ENCODE results near the gene TMPRSS4. TPM values are rescaled to one million over a fixed set of nuclear protein-coding genes. Genes with fewer than 3 reads are reported as not detected.
A peak's percentile ranks its signal among the peaks of the same experiment; 100 is the strongest.

TMPRSS4 gene
- total RNA-seq, 2 donors from 2014 or later: 255 to 318 TPM

DNA sequence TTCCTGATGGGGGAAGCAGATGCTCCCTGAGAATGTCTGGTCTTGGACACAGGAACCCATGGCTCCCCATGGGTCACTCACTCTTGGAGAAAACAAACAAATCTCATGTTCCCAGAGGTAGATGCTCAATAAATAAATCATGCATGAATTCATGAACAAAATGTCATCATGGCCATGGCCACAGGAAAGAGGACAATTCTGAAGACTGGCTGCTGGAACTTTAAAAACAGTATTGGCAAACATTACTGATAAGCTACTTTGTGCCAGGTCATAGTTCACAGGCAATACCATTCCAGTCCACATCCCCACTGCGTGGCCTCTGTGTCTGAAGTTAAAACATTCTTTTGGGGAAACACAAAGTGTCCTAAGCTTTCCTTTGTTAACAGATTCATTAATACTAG lies 19.1 kb downstream of the TMPRSS4 start:
- DNase-seq: no peak
- no peak for ATAC-seq
- intact Hi-C loops (cut with DNase I, micrococcal nuclease): no loop called here

DNA sequence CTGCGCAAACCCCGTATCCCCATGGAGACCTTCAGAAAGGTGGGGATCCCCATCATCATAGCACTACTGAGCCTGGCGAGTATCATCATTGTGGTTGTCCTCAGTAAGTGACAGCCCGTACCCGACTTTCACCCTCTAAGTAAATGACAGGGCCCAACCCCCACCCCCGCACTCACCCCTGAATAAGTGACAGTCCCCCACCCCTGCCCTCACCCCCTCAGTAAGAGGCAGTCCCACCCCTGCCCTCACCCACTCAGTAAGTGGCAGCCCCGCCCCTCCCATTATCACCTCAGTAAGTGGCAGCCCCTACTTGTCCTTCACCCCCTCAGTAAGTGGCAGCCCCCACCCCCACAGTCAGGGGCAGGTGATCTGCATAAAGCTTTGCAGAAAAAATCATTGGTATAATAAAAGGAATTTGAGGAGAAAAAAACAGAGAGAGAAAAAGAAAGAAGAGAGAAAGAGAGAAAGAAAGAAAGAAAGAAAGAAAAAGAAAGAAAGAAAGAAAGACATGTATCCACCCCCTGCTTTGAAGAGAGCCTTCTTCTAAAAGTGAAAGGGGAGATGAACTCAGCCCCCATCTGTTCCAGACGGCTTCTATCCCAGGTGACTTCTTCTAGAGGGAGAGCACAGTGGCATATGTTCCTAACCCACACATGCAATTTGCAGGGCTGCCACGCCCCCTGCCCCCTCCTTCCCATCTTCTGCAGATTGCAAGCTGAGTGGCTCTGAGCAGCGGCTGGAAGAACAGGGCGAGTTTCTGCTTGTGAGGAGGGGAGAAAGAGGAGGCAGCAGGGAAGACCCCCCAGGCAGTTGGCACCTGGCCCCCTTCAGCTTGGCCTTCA lies 22.3 kb downstream of the TMPRSS4 start:
- DNase-seq: no peak
- intact Hi-C loops (cut with DNase I, micrococcal nuclease): no loop called here
- ATAC-seq: no peak

DNA sequence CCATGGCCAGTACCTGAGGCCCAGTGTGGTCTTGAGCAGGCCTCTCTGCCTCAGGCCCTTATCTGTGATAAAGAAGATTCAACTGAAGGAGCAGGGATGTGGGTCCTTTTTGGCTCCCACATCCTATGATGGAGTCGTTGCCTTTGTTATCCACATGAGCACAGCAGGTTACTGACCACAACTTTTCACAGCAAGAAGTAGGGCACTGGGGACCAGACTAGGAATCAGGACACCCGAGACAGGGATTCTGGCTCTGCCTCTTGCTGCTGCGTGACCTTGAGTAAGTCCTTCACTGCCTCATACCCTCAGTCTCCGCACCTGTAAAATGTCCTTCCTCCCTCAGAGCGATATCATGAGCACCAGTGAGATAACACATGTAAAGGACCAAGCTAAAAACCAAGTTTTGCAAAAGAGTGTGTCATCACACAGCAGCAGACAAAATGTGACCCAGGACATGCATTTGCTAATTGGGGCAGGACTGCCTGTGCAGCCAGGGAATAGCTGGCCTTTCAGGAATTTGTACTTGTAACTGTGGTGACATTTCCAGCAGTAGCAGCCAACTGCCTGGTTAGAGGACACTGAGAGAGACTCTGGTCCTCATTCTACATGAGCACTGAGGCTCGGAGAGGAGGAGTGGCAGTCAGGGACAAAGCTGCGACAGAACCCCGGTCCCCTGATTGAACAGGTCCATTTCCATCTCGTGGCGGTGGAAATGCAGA lies 23.1 kb downstream of the TMPRSS4 start:
- intact Hi-C loops (cut with DNase I, micrococcal nuclease): no loop called here
- no peak for ATAC-seq
- no peak for DNase-seq

DNA sequence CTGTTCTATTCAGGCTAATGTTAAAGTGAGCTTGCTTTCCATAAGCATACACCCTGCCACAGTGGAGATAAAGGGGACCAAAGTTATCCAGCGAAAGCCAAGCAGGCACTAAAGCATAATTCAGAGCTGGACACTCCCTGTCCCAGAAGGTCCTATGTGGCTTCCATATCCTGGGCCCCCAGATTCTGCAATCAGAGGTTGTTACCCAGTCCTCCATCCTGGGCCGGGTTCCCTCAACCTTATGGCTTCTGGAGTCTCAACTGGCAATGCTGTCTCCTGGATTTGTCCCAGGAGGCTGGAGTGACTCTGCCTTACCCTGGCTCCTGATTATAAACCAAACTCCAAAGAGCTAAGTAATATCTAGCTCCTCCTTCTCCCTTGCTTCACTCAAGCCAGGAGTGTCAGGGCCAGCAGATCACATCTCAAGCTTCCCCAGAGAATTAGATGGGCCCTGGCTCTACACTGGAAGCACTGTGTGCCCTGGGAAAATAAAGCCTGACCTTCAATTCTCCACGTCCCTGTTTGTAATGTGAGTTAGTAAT lies 23.9 kb downstream of the TMPRSS4 start:
- ATAC-seq: peak; percentile 6
- intact Hi-C loops (cut with DNase I, micrococcal nuclease): no loop called here
- DNase-seq: no peak

DNA sequence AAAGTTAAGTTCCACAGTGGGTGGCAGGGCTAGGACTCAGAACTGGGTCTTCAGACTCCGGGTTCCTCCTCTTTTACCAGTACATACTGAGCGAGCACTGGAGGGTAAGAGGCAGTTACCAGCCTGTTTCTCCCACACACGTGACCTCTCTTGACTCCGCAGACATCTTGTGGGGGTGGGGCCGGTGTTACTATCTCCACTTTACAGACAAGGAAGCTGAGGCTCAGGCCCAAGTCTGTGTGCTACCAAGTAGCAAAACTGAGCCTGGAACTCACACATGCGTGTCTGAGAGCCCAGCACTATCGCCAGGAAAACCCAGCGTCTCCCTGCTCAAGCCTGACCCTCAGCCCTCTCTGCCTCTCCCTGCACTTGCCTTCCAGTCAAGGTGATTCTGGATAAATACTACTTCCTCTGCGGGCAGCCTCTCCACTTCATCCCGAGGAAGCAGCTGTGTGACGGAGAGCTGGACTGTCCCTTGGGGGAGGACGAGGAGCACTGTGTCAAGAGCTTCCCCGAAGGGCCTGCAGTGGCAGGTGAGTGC lies 25.9 kb downstream of the TMPRSS4 start:
- peak; percentile 7 for ATAC-seq
- intact Hi-C loops (cut with DNase I, micrococcal nuclease): no loop called here
- no peak for DNase-seq

DNA sequence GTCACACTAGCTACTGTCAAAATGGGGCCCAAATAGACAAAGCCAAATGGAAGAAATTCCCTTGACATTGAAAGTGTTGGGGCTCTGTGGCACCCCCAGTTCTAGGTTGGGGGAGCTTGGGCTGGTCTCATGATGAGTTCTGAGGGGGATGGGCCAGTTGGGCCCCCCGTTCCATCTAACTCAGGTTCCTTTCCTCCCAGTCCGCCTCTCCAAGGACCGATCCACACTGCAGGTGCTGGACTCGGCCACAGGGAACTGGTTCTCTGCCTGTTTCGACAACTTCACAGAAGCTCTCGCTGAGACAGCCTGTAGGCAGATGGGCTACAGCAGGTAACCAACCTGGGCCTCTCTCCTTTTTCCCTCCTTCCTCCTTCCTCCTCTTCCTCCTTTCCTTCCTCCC lies 27.6 kb downstream of the TMPRSS4 start:
- ATAC-seq: no peak
- intact Hi-C loops (cut with DNase I, micrococcal nuclease): no loop called here
- DNase-seq: no peak

DNA sequence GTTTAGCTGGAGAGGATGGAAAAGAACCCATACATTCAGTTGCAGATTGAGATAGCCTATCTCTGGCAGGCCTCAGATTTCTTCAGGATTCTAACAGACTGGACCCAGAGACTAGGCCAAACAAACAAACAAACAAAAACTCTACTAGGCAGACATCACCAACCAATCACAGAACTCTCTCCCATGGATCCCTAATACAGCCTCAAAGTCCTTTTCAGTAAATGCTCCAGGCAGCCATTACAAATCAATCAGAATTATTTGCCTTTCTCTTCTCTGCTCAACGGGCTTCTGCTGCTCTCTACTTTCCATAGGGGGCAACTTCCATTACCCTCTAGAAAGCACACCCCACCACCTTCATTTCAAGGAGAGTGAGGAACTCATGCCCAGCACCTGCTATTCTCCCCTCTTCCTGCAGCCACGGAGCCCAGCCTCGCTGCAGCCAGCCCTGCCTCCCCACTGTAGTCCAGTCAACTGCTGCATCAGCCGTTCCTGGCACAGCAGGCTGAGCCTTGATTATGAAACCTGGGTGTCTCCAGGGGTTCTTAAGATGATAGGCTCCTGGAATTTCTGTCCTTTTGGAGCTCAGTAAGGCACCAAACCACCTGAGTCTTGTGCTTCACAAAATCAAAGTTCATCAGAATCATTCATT lies 28.9 kb downstream of the TMPRSS4 start:
- ATAC-seq: no peak
- intact Hi-C loops (cut with DNase I, micrococcal nuclease): no loop called here
- DNase-seq: no peak

DNA sequence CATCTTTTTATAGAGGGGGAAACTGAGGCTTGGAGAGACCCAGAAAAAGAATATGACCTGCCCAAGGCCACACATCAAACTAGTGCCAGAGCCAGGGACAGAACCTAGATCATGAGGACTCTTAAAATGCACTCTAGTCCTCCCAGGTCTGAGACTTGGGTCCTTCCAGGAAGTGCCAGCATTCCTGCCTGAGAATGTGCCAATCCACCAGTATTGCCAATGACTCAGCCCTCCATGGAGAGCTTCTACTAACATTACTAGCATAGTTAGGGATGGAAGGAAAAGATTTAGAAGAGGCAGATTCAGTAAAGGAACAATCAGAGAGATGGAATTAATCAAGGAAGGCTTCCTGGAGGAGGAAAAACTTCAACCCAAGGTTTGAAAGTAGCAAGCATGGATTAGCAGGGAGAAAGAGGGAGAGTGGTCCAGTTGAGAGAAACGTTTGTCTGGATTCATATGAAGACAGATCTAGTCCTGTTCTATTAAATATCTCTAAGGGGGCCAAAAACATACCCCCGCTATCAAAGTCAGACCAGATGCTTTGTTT lies 30.0 kb downstream of the TMPRSS4 start:
- intact Hi-C loops (cut with DNase I, micrococcal nuclease): no loop called here
- DNase-seq (no peak), ATAC-seq (no peak)

DNA sequence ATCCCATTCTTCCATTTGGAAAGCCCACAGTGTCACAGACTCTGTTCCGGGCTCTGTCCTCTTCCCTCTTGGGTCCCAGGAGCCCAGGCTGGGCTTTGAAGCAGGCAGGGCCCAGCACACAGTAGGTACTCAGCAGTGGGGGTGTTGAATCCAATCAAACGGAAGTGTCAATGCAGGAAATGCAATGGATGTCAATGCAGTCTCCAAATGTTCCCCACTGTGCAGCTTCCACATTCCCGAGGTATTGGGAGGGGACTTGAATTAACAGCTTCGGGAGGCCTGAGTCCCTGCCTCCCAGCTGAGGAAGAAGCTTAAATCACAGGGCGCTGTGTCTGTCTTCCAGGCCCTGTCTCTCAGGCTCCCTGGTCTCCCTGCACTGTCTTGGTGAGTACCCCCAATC lies 31.6 kb downstream of the TMPRSS4 start:
- DNase-seq: no peak
- no peak for ATAC-seq
- intact Hi-C loops (cut with DNase I, micrococcal nuclease): no loop called here

DNA sequence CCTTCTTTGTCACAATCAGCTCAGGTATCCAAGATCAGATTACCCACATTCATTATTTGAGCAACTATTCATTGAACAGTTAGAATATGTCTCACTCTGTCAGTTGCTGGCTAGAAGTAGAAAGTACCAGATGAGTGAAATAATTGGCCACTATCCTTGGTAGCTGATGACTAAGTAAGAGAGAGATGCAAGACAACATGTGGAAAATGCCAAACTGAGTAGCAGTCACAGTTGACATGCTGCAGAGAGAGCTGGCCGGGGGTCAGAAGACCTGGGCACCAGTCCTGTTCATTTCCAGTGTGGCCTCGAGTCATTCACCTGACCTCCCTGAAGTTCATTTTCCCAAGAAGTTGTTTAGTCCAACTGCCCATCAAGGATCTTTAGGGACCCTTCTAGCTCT lies 32.4 kb downstream of the TMPRSS4 start:
- no peak for DNase-seq
- intact Hi-C loops (cut with DNase I, micrococcal nuclease): no loop called here
- ATAC-seq: no peak

DNA sequence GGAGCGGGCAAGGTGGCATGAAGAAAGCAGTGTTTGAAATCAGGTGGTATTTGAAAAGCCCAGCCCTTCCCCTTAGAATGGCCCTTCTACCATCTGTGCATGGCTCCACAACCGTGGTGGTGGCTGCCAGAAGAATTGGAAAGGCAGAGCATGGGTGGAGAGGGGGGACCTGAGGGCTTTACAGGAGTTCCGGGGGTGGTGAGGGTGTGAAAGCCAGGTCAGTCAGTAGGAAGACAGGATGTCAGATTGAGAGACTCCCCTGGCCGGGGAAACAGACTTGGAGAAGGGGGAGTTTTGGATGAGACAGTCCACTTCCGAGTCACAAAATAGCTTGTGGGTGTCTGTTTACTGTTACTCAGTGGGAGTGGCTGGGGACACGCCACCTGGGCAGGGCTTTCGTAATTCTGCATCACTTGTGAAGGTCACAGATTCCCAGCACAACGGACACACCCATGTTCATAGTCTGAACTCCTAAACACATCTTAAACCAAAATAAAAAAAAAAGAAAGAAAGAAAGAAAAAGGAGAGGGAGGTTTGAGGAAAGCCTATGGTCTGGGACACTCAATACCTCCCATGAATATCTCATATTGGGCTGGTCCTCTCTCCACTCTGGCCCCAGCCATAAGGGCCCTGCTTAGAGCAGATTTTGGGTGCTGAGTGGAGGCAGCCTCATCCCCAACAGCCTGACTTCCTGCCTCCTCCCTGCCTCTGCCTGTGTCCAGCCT lies 34.3 kb downstream of the TMPRSS4 start:
- ATAC-seq: peak; percentile 85
- DNase-seq: peak; percentile 46 to 61

DNA sequence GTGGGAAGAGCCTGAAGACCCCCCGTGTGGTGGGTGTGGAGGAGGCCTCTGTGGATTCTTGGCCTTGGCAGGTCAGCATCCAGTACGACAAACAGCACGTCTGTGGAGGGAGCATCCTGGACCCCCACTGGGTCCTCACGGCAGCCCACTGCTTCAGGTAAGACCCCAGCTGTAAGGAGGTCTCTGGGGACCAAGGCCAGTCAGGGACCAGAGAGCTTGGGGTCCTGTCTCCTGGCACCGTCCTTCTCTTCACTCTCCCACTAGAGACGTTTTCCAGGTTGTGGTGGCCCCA lies 34.8 kb downstream of the TMPRSS4 start:
- intact Hi-C loops (cut with DNase I, micrococcal nuclease): no loop called here
- DNase-seq (no peak), ATAC-seq (no peak)

More for the DNA sequence above, 34.3 kb downstream of the TMPRSS4 start:
- intact Hi-C loops (cut with DNase I, micrococcal nuclease): no loop called here

DNA sequence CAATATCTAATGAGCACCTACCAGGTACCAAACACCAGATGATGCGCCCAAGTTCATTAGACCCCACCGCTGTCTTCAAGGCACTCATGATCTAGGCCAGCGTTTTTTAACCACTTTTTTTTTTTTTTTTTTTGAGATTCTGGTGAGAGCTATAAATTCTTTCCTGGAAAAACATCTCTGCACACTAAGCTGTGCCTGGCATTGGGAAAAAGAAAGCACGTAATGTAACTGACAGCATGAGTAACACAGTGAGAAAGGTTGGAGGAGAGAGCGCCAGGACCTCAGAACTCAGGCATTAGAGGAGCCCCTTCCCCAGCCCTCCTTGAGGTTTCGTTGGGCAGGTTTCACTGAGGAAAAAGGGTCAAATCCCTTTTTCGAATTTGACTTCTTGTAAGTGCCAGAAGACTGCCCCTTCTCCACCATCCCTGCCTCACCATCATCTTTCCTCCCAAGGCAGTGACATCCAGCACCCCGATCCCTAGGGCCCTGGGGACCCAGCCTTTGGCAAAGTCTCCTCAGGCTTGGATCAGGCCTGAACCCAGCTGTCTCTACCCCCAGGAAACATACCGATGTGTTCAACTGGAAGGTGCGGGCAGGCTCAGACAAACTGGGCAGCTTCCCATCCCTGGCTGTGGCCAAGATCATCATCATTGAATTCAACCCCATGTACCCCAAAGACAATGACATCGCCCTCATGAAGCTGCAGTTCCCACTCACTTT lies 36.0 kb downstream of the TMPRSS4 start:
- DNase-seq (no peak), ATAC-seq (no peak)
- intact Hi-C loops (cut with DNase I, micrococcal nuclease): no loop called here

DNA sequence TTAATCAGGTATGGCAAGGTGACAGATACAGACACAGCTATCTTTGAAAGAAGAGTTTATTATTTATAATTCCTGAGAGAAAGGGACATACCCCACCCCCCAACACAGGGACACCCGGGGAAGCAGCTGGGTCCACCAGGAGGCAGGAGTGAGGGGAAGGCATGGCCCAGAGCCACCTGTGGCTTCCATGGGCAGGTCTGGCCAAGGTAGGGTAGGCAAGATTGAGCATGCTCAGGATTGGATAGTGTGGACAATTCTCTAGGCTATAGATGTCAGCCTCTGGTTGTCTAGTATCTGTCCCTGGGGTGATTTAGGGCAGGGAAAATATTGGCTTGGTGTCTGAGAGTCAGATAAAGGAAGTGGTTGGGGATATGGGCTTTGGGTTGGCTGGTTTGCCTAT lies 37.4 kb downstream of the TMPRSS4 start:
- ATAC-seq (peak; percentile 13), DNase-seq (no peak)
- intact Hi-C loops (cut with DNase I, micrococcal nuclease): no loop called here

DNA sequence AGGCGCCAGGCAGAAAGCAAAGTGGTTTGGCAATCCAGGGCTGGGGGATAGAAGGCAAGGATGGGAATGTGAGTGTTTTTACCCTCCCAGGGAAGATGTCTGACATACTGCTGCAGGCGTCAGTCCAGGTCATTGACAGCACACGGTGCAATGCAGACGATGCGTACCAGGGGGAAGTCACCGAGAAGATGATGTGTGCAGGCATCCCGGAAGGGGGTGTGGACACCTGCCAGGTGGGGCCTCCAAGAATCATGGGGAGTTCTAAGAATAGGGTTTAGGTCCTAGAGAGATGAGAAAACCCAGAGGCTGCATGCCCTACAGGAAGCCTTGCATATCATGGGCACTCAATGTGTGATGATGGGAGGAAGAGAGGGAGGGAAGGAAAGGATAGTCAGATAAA lies 38.2 kb downstream of the TMPRSS4 start:
- no peak for ATAC-seq

DNA sequence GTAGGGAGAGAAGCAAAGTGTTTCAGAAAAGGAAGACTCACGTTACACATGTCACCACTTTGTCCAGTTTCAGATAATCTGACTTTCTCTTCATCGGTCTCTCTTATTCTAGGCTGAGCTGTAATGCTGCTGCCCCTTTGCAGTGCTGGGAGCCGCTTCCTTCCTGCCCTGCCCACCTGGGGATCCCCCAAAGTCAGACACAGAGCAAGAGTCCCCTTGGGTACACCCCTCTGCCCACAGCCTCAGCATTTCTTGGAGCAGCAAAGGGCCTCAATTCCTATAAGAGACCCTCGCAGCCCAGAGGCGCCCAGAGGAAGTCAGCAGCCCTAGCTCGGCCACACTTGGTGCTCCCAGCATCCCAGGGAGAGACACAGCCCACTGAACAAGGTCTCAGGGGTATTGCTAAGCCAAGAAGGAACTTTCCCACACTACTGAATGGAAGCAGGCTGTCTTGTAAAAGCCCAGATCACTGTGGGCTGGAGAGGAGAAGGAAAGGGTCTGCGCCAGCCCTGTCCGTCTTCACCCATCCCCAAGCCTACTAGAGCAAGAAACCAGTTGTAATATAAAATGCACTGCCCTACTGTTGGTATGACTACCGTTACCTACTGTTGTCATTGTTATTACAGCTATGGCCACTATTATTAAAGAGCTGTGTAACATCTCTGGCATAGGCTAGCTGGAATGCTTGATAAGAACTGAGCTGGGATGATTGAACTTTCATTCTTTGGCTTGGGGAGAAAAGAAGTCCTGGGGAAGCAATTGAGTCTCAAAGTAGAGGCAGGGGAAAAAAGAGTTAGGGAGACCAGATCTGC lies 41.1 kb downstream of the TMPRSS4 start:
- intact Hi-C loops (cut with DNase I, micrococcal nuclease): no loop called here
- no peak for DNase-seq
- no peak for ATAC-seq

More for the DNA sequence above, 38.2 kb downstream of the TMPRSS4 start:
- no peak for DNase-seq
- intact Hi-C loops (cut with DNase I, micrococcal nuclease): no loop called here

DNA sequence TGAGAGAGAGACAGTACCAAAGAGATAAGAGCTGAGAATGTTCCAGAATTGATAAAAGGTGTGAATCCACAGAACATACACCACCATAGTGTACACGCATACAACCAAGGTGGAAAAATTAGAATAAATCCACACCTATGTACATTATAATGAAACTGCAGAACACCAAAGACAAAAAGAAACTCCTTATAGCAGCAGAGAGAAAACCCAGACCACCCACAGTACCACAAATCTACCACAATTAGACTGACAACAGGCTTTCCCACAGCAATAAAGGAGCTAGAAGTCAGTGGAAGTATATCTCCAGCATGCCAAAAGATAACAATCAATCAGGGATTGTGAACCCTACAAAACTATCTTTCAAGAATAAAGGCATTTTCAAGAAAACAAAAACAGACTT lies 43.9 kb downstream of the TMPRSS4 start:
- DNase-seq: no peak
- ATAC-seq: no peak
- intact Hi-C loops (cut with DNase I, micrococcal nuclease): no loop called here

Data from left colon (tissue), 2 donors.